ENCODE data around the gene SDS.

Gene SDS

DNA sequence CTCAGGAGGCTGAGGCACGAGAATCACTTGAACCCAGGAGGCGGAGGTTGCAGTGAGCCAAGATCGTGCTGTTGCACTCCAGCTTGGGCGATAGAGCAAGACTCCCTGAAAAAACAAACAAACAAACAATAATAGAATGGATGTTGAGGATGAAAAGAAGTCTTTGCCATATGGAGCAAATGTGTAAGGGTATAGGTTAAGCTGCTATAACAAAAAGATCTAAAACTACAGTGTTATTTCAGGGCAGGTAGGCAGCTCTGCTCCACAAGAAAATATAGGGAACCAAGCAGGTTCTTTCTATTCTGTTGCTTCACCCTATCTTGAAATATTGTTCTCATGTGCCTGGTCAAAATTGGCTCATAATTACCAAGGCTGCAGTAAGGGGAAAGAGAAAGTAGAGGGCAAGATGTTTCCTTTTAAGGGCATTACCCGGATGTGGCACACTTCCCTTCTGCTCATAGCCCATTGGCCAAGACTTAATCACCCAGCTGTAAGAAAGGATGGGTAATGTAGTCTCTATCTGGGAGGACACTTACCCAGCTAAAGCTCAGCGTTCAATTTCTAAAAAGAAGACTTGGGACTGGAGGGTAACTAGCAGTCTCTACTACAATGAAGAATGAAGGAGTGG is 42.0 kb upstream of the SDS start:
- TF ChIP-seq, protein P1, sequence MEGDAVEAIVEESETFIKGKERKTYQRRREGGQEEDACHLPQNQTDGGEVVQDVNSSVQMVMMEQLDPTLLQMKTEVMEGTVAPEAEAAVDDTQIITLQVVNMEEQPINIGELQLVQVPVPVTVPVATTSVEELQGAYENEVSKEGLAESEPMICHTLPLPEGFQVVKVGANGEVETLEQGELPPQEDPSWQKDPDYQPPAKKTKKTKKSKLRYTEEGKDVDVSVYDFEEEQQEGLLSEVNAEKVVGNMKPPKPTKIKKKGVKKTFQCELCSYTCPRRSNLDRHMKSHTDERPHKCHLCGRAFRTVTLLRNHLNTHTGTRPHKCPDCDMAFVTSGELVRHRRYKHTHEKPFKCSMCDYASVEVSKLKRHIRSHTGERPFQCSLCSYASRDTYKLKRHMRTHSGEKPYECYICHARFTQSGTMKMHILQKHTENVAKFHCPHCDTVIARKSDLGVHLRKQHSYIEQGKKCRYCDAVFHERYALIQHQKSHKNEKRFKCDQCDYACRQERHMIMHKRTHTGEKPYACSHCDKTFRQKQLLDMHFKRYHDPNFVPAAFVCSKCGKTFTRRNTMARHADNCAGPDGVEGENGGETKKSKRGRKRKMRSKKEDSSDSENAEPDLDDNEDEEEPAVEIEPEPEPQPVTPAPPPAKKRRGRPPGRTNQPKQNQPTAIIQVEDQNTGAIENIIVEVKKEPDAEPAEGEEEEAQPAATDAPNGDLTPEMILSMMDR (IDR thresholded peaks at IDR 0.05), result no peak
- TF ChIP-seq ZFX (IDR thresholded peaks at IDR 0.05; ENCODE audit: borderline replicate concordance), result no peak
- H3K27ac ChIP-seq, result no peak overlapping the region

DNA sequence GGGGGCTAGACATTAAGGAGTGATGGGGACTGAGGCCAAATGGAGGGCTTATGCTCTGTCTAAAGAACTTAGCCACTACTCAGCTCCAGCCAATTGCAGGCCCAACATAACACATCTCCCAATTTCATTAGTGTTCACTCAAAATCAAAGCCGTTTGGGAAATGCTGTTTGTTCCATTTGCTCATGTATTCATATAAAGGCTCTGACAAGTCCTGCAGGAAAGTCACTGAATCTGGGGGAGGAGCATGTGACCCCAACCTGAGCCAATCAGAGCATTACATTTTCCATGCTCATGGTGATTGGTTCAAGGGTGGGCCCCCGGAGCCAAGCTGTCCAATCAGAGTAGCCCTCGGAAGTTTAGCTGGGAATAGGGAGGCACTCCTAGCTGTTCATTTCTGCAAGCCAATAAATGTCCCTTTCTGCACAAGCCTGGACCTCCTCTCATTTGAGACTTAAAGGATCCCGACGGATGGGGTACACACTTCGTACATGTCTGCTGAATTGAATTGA is 39.4 kb upstream of the SDS start:
- H3K27ac ChIP-seq, result no peak overlapping the region
- TF ChIP-seq, protein P1 (IDR thresholded peaks at IDR 0.05), result no peak
- TF ChIP-seq ZFX (IDR thresholded peaks at IDR 0.05; ENCODE audit: borderline replicate concordance), result no peak

DNA sequence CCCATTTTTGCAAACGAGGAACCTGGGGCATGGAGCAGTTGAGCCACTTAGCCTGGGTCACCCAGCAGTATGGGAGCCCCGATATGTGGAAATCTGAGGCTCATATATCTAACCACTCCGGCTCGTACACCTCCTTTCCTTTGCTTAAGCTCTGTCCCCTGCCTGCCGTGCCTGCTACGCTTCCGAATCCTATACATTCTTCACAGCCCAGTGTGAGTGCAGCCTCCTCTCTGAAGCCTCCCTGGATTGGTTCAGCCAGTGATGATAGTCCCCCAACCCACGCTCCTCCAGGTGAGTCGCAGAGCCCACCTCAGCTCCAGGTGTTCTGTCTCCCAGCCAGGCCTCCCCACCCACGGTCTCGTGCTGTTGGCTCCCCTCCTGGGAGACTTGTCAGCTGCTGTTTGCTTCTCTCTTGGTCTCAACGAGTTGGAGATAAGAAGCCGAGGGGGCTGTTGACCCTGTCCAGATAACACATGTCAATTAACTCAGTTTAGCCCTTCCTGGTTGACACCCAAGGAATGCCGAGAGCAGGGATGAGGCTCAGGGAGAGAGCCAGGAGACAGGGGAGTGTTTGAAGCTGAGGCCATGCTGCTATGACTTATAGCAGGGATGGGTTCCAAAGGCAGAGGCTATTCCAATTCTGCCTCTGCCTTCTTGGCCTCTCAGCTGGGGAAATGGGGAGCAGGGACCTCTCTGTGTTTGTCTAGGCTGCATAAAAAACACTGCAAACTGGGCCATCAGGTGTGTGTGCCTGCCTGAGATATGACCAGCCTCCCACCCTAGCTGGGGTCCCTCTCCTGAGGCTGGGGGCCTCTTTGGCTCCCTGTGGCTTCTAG is 37.5 kb upstream of the SDS start:
- no peak overlapping the region for H3K27ac ChIP-seq
- TF ChIP-seq, protein P1 (IDR thresholded peaks at IDR 0.05), result no peak
- TF ChIP-seq ZFX (IDR thresholded peaks at IDR 0.05; ENCODE audit: borderline replicate concordance), result no peak

DNA sequence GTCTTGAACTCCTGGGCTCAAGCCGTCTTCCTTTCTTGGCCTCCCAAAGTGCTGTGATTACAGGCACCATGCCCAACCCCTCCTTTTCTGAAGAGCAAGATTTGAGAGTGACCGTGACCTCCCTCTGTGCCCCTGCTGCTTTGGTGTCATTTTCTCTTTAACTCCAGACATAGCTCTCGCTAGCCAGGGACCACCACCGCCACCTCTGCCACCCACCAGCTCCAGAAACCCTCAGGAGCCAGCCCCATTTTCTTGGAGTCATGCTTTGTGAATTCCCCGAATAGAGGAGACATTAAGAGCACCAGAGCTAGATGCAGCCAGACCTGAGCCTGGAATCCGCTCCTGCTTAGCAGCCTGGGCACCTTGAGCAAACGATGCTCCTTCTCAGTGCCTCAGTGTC is 36.6 kb upstream of the SDS start:
- no peak overlapping the region for H3K27ac ChIP-seq
- TF ChIP-seq, protein P1 (IDR thresholded peaks at IDR 0.05), result no peak
- TF ChIP-seq ZFX (IDR thresholded peaks at IDR 0.05; ENCODE audit: borderline replicate concordance), result no peak

DNA sequence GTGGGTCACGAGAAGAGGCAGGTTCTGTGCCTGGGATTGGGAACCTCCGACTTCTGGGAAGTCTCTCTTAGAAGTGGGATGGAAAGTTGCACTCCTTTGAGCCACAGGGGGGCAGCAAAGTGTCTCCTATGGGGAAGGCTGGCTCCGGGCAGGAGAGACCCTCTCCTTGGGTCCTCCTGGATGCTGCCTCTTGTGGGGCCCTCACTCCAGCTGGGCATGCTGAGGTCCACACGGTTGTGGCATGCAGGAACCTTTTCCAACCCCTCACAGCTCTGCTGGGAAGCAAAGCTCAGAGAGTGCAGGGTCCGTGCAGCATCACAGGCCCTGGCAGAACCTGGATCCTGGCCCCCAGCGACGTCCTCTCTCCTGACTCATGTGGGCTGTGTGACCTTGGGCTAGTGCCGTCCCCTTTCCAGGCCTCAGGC is 35.9 kb upstream of the SDS start:
- TF ChIP-seq, protein P1 (IDR thresholded peaks at IDR 0.05), result peak; percentile 96
- TF ChIP-seq ZFX (IDR thresholded peaks at IDR 0.05; ENCODE audit: borderline replicate concordance), result no peak
- no peak overlapping the region for H3K27ac ChIP-seq

DNA sequence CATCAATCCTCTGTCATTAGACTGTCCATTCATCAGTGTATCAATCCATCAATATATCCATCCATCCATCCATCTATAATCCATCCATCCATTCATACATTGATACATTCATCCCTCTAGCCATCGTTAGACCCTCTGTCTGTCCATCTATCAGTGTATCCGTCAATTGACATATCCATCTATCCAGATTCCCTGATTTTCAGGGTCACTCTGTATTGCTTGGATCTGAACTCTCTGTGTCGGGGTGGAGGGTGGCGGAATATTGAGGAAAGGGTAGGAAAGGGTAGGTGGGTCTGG is 35.6 kb upstream of the SDS start:
- no peak for TF ChIP-seq ZFX (IDR thresholded peaks at IDR 0.05; ENCODE audit: borderline replicate concordance)
- TF ChIP-seq, protein P1 (IDR thresholded peaks at IDR 0.05), result no peak
- H3K27ac ChIP-seq, result no peak overlapping the region

Measured in 22Rv1 (cell line).